Fibroblast of the aortic adventitia (primary cell): Measurements from ENCODE around the gene GRAMD1B. TPM values are rescaled to one million over a fixed set of nuclear protein-coding genes. Genes with fewer than 3 reads are reported as not detected.

Experiments
- DNase-seq: peaks from one replicate; pipeline ENCODE4 v3.0.0-alpha.2; 2010; ENCODE audit warnings: low read depth
- H3K4me3 ChIP-seq: 2 replicates; pipeline ENCODE4 v1.5.1; 2011; ENCODE audit warnings: low read depth, mild to moderate bottlenecking, control low read depth, low read length, moderate library complexity
- CTCF ChIP-seq: IDR thresholded peaks from 2 replicates; pipeline ENCODE4 v1.5.1; 2011; ENCODE audit warnings: mild to moderate bottlenecking, low read length, control low read depth, inconsistent platforms; ENCODE audit not compliant: insufficient read depth
- total RNA-seq: library from RNA; depleted of rRNA; stranded (reverse); fragments of >200 nt; gene quantifications from 2 replicates; pipeline ENCODE4 v1.2.3, GENCODE V29; 2012; ENCODE audit warnings: low replicate concordance

GRAMD1B gene
- total RNA-seq, 1 donor = 11.0 TPM

GRCh38 chr11:123409456-123410217 is 20.4 kb upstream of the GRAMD1B start:
- no peak for DNase-seq
- no peak overlapping the region for H3K4me3 ChIP-seq

DNA sequence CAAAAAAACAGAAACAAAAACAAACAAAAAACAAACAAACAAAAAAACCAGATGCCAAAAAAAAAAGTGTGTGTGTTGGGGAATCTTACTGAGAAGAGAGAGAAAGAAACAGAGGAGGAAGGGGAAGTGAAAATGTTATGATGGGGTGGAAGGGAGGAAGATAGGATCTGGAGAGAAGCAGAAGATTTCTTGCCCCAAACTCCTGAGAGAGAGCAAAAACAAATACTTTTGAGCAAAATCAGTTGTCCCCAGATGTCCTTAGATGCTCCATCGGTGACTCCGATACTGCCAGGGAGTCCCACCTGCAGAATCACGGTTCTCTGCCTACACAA is 19.9 kb upstream of the GRAMD1B start:
- TF ChIP-seq CTCF = no peak
- no peak for DNase-seq
- H3K4me3 ChIP-seq = no peak overlapping the region

More at GRCh38 chr11:123409456-123410217, 20.4 kb upstream of the GRAMD1B start:
- no peak for TF ChIP-seq CTCF

DNA sequence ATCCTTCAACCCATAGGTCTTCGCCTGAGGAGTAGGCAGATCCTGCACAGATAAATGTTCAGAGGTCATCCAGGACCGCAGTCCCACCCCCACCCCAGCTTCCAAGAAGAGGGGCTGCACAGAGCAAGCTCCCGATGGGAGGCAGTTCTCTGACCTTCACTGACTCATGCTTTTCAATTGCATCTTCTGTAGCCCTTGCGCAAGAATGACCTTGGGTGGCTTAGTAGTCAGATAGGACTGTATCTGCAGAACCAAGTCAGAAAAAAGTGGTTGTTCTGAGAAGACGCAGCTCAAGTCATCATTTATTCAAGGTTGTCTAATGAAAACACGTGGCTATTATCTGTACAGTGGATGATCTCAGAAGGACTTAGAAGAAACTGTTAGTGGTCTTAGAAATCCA is 16.4 kb upstream of the GRAMD1B start:
- no peak for TF ChIP-seq CTCF
- DNase-seq = no peak
- no peak overlapping the region for H3K4me3 ChIP-seq

- DNase-seq = no peak
- TF ChIP-seq CTCF = no peak
- H3K4me3 ChIP-seq = no peak overlapping the region
Measured at GRCh38 chr11:123416566-123416965, 13.5 kb upstream of the GRAMD1B start.

DNA sequence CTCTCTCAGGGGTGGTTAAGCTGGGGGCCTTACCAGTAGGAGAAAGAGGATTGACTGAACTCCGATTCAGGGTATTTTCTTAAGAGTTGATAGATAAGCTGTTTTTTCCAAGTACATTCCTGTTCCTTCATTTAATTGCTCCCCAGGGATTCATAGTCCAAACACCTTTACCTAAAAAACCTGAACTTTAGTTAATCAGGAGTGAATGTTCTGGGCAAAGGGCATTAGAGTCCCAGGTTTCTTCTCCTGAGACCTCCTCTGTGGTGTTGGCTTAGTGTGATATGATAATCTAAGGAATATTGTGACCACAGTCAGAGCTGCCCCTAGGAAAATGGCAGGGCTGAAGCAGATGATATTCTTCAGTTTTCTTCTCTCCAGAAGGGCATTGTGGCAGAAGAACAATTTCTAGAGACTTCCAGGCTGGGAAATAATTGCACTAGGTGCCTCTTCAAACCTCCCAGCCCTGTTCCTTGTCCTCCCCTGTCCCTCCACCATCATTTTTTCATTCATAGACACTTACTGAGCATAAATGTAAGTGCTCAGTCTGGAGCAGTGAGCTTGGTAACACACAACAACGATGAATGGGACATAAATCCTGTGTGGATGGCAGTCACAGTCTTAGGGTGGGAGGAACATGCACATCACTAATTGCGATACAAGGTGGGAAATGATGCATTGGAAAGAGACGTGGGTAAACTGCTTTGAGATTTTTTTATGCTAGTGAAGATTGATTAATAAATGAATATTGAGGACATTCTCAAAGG is 11.5 kb upstream of the GRAMD1B start:
- DNase-seq = no peak
- no peak overlapping the region for H3K4me3 ChIP-seq
- TF ChIP-seq CTCF = no peak

- no peak overlapping the region for H3K4me3 ChIP-seq
- DNase-seq = no peak
- TF ChIP-seq CTCF = no peak
Measured at GRCh38 chr11:123419731-123420452, 10.2 kb upstream of the GRAMD1B start.
